AG04449 (cell line): Measurements from ENCODE around the gene CNTNAP2.

Experiments used
- CTCF ChIA-PET: fragments of 350-600 bp; formaldehyde crosslinking; extraction: SDS; loops from one replicate; lab custom pipeline; 2021; ENCODE audit warnings: antibody characterized with exemption; lab: Yijun Ruan, JAX
- POLR2A ChIA-PET: fragments of 400-600, 350-600 bp; formaldehyde crosslinking; extraction: SDS; loops from one replicate; lab custom pipeline; 2020; ENCODE audit warnings: antibody characterized with exemption, inconsistent platforms; lab: Yijun Ruan, JAX
- DNase-seq: peaks from one replicate; pipeline ENCODE4 v3.0.0-alpha.2; 2010; ENCODE audit warnings: low read depth, low spot score
- H3K4me3 ChIP-seq: 2 replicates; pipeline ENCODE4 v1.5.1; 2011; ENCODE audit warnings: low read depth, mild to moderate bottlenecking, control low read depth, low read length
- TF ChIP-seq, protein P1 (sequence below): IDR thresholded peaks from one replicate; pipeline ENCODE4 v1.5.1; 2011; ENCODE audit warnings: mild to moderate bottlenecking, moderate library complexity, low read length, control low read depth, inconsistent platforms; ENCODE audit not compliant: insufficient read depth; ENCODE audit errors: missing control alignments

CNTNAP2 gene

GRCh38 chr7:147639751-147640150, 1523.2 kb downstream of the CNTNAP2 start:
- ChIA-PET POLR2A (no interaction called here), CTCF (no interaction called here)
- no peak for DNase-seq
- H3K4me3 ChIP-seq, result no peak overlapping the region
- TF ChIP-seq, protein P1, sequence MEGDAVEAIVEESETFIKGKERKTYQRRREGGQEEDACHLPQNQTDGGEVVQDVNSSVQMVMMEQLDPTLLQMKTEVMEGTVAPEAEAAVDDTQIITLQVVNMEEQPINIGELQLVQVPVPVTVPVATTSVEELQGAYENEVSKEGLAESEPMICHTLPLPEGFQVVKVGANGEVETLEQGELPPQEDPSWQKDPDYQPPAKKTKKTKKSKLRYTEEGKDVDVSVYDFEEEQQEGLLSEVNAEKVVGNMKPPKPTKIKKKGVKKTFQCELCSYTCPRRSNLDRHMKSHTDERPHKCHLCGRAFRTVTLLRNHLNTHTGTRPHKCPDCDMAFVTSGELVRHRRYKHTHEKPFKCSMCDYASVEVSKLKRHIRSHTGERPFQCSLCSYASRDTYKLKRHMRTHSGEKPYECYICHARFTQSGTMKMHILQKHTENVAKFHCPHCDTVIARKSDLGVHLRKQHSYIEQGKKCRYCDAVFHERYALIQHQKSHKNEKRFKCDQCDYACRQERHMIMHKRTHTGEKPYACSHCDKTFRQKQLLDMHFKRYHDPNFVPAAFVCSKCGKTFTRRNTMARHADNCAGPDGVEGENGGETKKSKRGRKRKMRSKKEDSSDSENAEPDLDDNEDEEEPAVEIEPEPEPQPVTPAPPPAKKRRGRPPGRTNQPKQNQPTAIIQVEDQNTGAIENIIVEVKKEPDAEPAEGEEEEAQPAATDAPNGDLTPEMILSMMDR, result no peak

- TF ChIP-seq, protein P1, result no peak
- no peak overlapping the region for H3K4me3 ChIP-seq
- no peak for DNase-seq
- POLR2A ChIA-PET, result no interaction called here
- CTCF ChIA-PET, result no interaction called here
Observed at GRCh38 chr7:147640821-147641220, 1524.2 kb downstream of the CNTNAP2 start.

GRCh38 chr7:147646568-147646967, 1530.0 kb downstream of the CNTNAP2 start:
- DNase-seq, result no peak
- CTCF ChIA-PET, result no interaction called here
- TF ChIP-seq, protein P1, result no peak
- POLR2A ChIA-PET, result no interaction called here
- H3K4me3 ChIP-seq, result no peak overlapping the region

GRCh38 chr7:147650991-147651390, 1534.4 kb downstream of the CNTNAP2 start:
- ChIA-PET POLR2A (no interaction called here), CTCF (no interaction called here)
- H3K4me3 ChIP-seq, result no peak overlapping the region
- TF ChIP-seq, protein P1, result no peak
- no peak for DNase-seq

DNA sequence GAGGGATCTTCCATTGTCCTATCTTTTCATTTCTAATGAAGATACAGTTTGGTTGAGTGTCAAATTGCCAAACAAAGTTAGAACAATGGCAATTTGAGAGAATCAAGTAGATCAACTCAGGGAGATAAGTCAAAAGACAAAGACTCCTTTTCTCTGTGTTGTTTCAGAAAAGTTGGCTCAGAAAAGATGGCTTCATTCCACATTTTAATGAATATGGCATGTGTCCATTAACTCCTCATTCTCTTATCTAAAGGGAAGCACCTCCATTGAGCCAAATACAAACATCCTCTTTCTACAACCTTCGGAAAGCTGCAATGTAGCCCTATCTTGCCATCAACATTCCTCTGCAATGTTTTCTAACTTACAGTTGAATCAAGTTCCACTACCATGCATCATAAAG, 1535.0 kb downstream of the CNTNAP2 start:
- CTCF ChIA-PET, result no interaction called here
- POLR2A ChIA-PET, result no interaction called here
- no peak overlapping the region for H3K4me3 ChIP-seq
- no peak for DNase-seq
- TF ChIP-seq, protein P1, result no peak

DNA sequence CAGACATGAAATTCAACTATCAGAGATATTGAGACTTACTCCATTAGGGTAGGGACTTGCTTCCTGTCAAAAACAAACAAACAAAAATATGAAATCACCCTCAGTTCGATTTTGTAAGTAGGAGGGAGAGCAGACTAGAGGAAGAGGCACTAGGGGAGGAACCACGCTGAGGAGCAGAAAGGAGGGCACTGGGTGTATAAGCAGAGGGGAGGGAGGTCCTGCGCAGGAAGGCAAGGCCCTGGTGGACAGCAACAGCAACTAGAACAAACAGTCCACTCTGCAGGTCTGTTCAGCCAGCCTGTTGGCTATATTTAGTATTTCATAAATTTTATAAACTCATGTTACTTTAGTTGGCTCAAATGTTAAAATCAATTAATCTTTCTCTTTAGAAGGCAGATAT, 1536.9 kb downstream of the CNTNAP2 start:
- ChIA-PET POLR2A (no interaction called here), CTCF (no interaction called here)
- no peak for DNase-seq

More for the DNA sequence above, 1536.9 kb downstream of the CNTNAP2 start:
- H3K4me3 ChIP-seq, result no peak overlapping the region
- TF ChIP-seq, protein P1, result no peak
